ENCODE measurements around the gene OPRPN. TPM values are rescaled to one million over a fixed set of nuclear protein-coding genes. Genes with fewer than 3 reads are reported as not detected.

OPRPN gene
- total RNA-seq, 1 donor from 2014 or later: not detected

- Mint-ChIP-seq H3K4me3 (ENCODE audit: unreplicated experiment) (no peak within 1 kb of the TSS), H3K27ac (ENCODE audit: unreplicated experiment) (no peak within 1 kb of the TSS), H3K9me3 (ENCODE audit: unreplicated experiment) (no peaks in the 10 kb centered on the region), H3K4me1 (ENCODE audit: unreplicated experiment) (no peaks in the 10 kb centered on the region), H3K27me3 (ENCODE audit: unreplicated experiment) (no peaks in the 10 kb centered on the region), H3K36me3 (ENCODE audit: unreplicated experiment) (no peaks in the 10 kb centered on the region)
- no peak for TF ChIP-seq CTCF (IDR thresholded peaks at IDR 0.05)
- DNase-seq (ENCODE audit: extremely low spot score, unreplicated experiment): no peak
Observed at GRCh38 chr4:70382691-70383181, 15.0 kb upstream of the OPRPN start, which contains the start of gene SMR3B. Gene SMR3B (plus strand): TSS chr4:70383131. CDS start chr4:70384511, 1,380 bp downstream.

- Mint-ChIP-seq H3K27me3 (ENCODE audit: unreplicated experiment) (peaks cover 5% of the 10 kb centered on the region), H3K27ac (ENCODE audit: unreplicated experiment) (no peak overlapping the region), H3K36me3 (ENCODE audit: unreplicated experiment) (no peaks in the 10 kb centered on the region), H3K9me3 (ENCODE audit: unreplicated experiment) (no peaks in the 10 kb centered on the region), H3K4me3 (ENCODE audit: unreplicated experiment) (no peak overlapping the region), H3K4me1 (ENCODE audit: unreplicated experiment) (no peaks in the 10 kb centered on the region)
- TF ChIP-seq CTCF (IDR thresholded peaks at IDR 0.05): no peak
- no peak for DNase-seq (ENCODE audit: extremely low spot score, unreplicated experiment)
Observed at GRCh38 chr4:70392057-70392776, 5.5 kb upstream of the OPRPN start.

- Mint-ChIP-seq H3K9me3 (ENCODE audit: unreplicated experiment) (no peaks in the 10 kb centered on the region), H3K27me3 (ENCODE audit: unreplicated experiment) (peaks cover 16% of the 10 kb centered on the region), H3K4me3 (ENCODE audit: unreplicated experiment) (no peak overlapping the region), H3K36me3 (ENCODE audit: unreplicated experiment) (no peaks in the 10 kb centered on the region), H3K4me1 (ENCODE audit: unreplicated experiment) (no peaks in the 10 kb centered on the region), H3K27ac (ENCODE audit: unreplicated experiment) (no peak overlapping the region)
- no peak for DNase-seq (ENCODE audit: extremely low spot score, unreplicated experiment)
- TF ChIP-seq CTCF (IDR thresholded peaks at IDR 0.05): no peak
Observed at GRCh38 chr4:70399319-70399718, 1.6 kb downstream of the OPRPN start.

- no peak overlapping the region for H3K27ac Mint-ChIP-seq (ENCODE audit: unreplicated experiment)
- H3K27me3 Mint-ChIP-seq (ENCODE audit: unreplicated experiment): peaks cover 13% of the 10 kb centered on the region
- no peak overlapping the region for H3K4me3 Mint-ChIP-seq (ENCODE audit: unreplicated experiment)
- DNase-seq (ENCODE audit: extremely low spot score, unreplicated experiment): no peak
- no peaks in the 10 kb centered on the region for H3K9me3 Mint-ChIP-seq (ENCODE audit: unreplicated experiment)
- H3K4me1 Mint-ChIP-seq (ENCODE audit: unreplicated experiment): no peaks in the 10 kb centered on the region
- no peak for TF ChIP-seq CTCF (IDR thresholded peaks at IDR 0.05)
- H3K36me3 Mint-ChIP-seq (ENCODE audit: unreplicated experiment): no peaks in the 10 kb centered on the region
Observed at GRCh38 chr4:70402762-70403161, 5.0 kb downstream of the OPRPN start.

GRCh38 chr4:70405765-70406164 is 8.0 kb downstream of the OPRPN start:
- Mint-ChIP-seq H3K27ac (ENCODE audit: unreplicated experiment) (no peak overlapping the region), H3K36me3 (ENCODE audit: unreplicated experiment) (no peaks in the 10 kb centered on the region), H3K27me3 (ENCODE audit: unreplicated experiment) (peaks cover 8% of the 10 kb centered on the region), H3K9me3 (ENCODE audit: unreplicated experiment) (no peaks in the 10 kb centered on the region), H3K4me1 (ENCODE audit: unreplicated experiment) (no peaks in the 10 kb centered on the region), H3K4me3 (ENCODE audit: unreplicated experiment) (no peak overlapping the region)
- no peak for DNase-seq (ENCODE audit: extremely low spot score, unreplicated experiment)
- no peak for TF ChIP-seq CTCF (IDR thresholded peaks at IDR 0.05)

Data from osteocyte (in vitro differentiated cells).